Osteocyte (in vitro differentiated cells): ENCODE measurements around the gene ENOX1. TPM values are rescaled to one million over a fixed set of nuclear protein-coding genes. Genes with fewer than 3 reads are reported as not detected.
A peak's percentile ranks its signal among the peaks of the same experiment; 100 is the strongest.

Experiments used
- DNase-seq: peaks from one replicate; pipeline ENCODE4 v3.0.0; 2021; ENCODE audit warnings: mixed read lengths; ENCODE audit not compliant: unreplicated experiment; ENCODE audit errors: extremely low spot score
- H3K27ac Mint-ChIP-seq: one replicate; pipeline ENCODE4 v1.8.0; 2021; ENCODE audit warnings: mild to moderate bottlenecking, mixed read lengths; ENCODE audit not compliant: unreplicated experiment
- H3K27me3 Mint-ChIP-seq: one replicate; pipeline ENCODE4 v1.8.0; 2021; ENCODE audit warnings: mixed read lengths; ENCODE audit not compliant: unreplicated experiment
- H3K36me3 Mint-ChIP-seq: one replicate; pipeline ENCODE4 v1.8.0; 2021; ENCODE audit warnings: mixed read lengths; ENCODE audit not compliant: unreplicated experiment
- H3K4me1 Mint-ChIP-seq: one replicate; pipeline ENCODE4 v1.8.0; 2021; ENCODE audit warnings: mixed read lengths; ENCODE audit not compliant: unreplicated experiment
- H3K4me3 Mint-ChIP-seq: one replicate; pipeline ENCODE4 v1.8.0; 2021; ENCODE audit warnings: mild to moderate bottlenecking, moderate library complexity, mixed read lengths; ENCODE audit not compliant: unreplicated experiment
- H3K9me3 Mint-ChIP-seq: one replicate; pipeline ENCODE4 v1.8.0; 2021; ENCODE audit warnings: mixed read lengths; ENCODE audit not compliant: unreplicated experiment
- CTCF ChIP-seq: fragments of 200-600 bp; sonication (generic); IDR thresholded peaks from 2 replicates; pipeline ENCODE4 v1.5.0; 2021; ENCODE audit warnings: antibody characterized with exemption, mild to moderate bottlenecking, moderate library complexity
- total RNA-seq: library from RNA; stranded (reverse); gene quantifications from 2 replicates; pipeline ENCODE4 v1.2.1, GENCODE V29; 2021

The ENOX1 gene
- total RNA-seq, 1 donor from 2014 or later: 5.9 TPM

GRCh38 chr13:43787518-43787891 is 733 bp upstream of the ENOX1 start:
- Mint-ChIP-seq H3K36me3 (no peaks in the 10 kb centered on the region), H3K27ac (peak overlapping the region; percentile 73), H3K4me1 (peaks cover 38% of the 10 kb centered on the region), H3K4me3 (peak overlapping the region; percentile 91), H3K27me3 (no peaks in the 10 kb centered on the region), H3K9me3 (no peaks in the 10 kb centered on the region)
- DNase-seq: no peak
- no peak for TF ChIP-seq CTCF

GRCh38 chr13:43786472-43786765 is 353 bp downstream of the ENOX1 start:
- Mint-ChIP-seq H3K27ac (no peak overlapping the region), H3K4me3 (peak overlapping the region; percentile 91), H3K4me1 (peaks cover 33% of the 10 kb centered on the region), H3K36me3 (no peaks in the 10 kb centered on the region), H3K9me3 (no peaks in the 10 kb centered on the region), H3K27me3 (no peaks in the 10 kb centered on the region)
- no peak for DNase-seq
- no peak for TF ChIP-seq CTCF

GRCh38 chr13:43785650-43786471 is 911 bp downstream of the ENOX1 start:
- no peak for TF ChIP-seq CTCF
- no peaks in the 10 kb centered on the region for H3K36me3 Mint-ChIP-seq
- H3K27me3 Mint-ChIP-seq: no peaks in the 10 kb centered on the region
- peak overlapping the region; percentile 91 for H3K4me3 Mint-ChIP-seq
- peaks cover 33% of the 10 kb centered on the region for H3K4me1 Mint-ChIP-seq
- no peaks in the 10 kb centered on the region for H3K9me3 Mint-ChIP-seq
- H3K27ac Mint-ChIP-seq: peak overlapping the region; percentile 84
- DNase-seq: peak; percentile 91

GRCh38 chr13:43785261-43785649 is 1.5 kb downstream of the ENOX1 start:
- Mint-ChIP-seq H3K4me1 (peaks cover 33% of the 10 kb centered on the region), H3K27ac (peak overlapping the region; percentile 33), H3K9me3 (no peaks in the 10 kb centered on the region), H3K4me3 (peak overlapping the region; percentile 91), H3K27me3 (no peaks in the 10 kb centered on the region), H3K36me3 (no peaks in the 10 kb centered on the region)
- TF ChIP-seq CTCF: no peak
- no peak for DNase-seq

GRCh38 chr13:43784496-43784895 is 2.3 kb downstream of the ENOX1 start:
- Mint-ChIP-seq H3K36me3 (no peaks in the 10 kb centered on the region), H3K4me3 (no peak overlapping the region), H3K27ac (peak overlapping the region; percentile 5), H3K4me1 (peaks cover 33% of the 10 kb centered on the region), H3K9me3 (no peaks in the 10 kb centered on the region), H3K27me3 (no peaks in the 10 kb centered on the region)
- no peak for DNase-seq
- no peak for TF ChIP-seq CTCF
